Duodenal mucosa (tissue), 2 donors: ENCODE results near the gene EEF1AKMT3.

ENCODE experiments used
- H3K27ac ChIP-seq: one replicate; pipeline ENCODE4 v1.7.0; 2013; ENCODE audit warnings: low read depth, low read length
- H3K27me3 ChIP-seq, 2 donors: one replicate each; pipeline ENCODE4 v1.7.0; 2013; ENCODE audit warnings: low read length in 2 of 2, control low read depth in 1 of 2; ENCODE audit not compliant: insufficient read depth in 2 of 2, control insufficient read depth in 1 of 2
- H3K36me3 ChIP-seq, 2 donors: one replicate each; pipeline ENCODE4 v1.7.0; 2013; ENCODE audit warnings: low read length in 2 of 2, control low read depth in 1 of 2; ENCODE audit not compliant: insufficient read depth in 2 of 2, control insufficient read depth in 1 of 2
- H3K4me1 ChIP-seq, 2 donors: one replicate each; pipeline ENCODE4 v1.7.0; 2013; ENCODE audit warnings: low read length in 2 of 2, control low read depth in 1 of 2; ENCODE audit not compliant: insufficient read depth in 2 of 2, control insufficient read depth in 1 of 2
- H3K4me3 ChIP-seq, 2 donors: one replicate each; pipeline ENCODE4 v1.7.0; 2013; ENCODE audit warnings: low read length in 2 of 2, low read depth in 1 of 2
- H3K9ac ChIP-seq, 2 donors: one replicate each; pipeline ENCODE4 v1.7.0; 2013; ENCODE audit warnings: low read length in 2 of 2, low read depth in 1 of 2
- H3K9me3 ChIP-seq, 2 donors: one replicate each; pipeline ENCODE4 v1.7.0; 2013; ENCODE audit warnings: low read length in 2 of 2, control low read depth in 1 of 2; ENCODE audit not compliant: control insufficient read depth in 1 of 2

EEF1AKMT3 gene

GRCh38 chr12:57751788-57752667 is 20.4 kb upstream of the EEF1AKMT3 start, which contains the start of gene CDK4:
CDK4 (minus strand) TSS chr12:57752310; CDS start chr12:57751717, 593 bp downstream.
- Histone ChIP-seq H3K4me3 (peak within 1 kb of the TSS; percentile 88 to 96), H3K36me3 (peaks cover 0 to 29% of the 10 kb centered on the region in 2 donors), H3K9ac (peak within 1 kb of the TSS; percentile 86 to 90), H3K27me3 (no peaks in the 10 kb centered on the region), H3K4me1 (peaks cover 41 to 46% of the 10 kb centered on the region in 2 donors), H3K27ac (peak within 1 kb of the TSS; percentile 62), H3K9me3 (no peaks in the 10 kb centered on the region)

GRCh38 chr12:57752668-57753000 is 19.8 kb upstream of the EEF1AKMT3 start:
- Histone ChIP-seq H3K9ac (peak overlapping the region; percentile 5 to 8), H3K9me3 (no peaks in the 10 kb centered on the region), H3K4me1 (peaks cover 41 to 46% of the 10 kb centered on the region in 2 donors), H3K27me3 (no peaks in the 10 kb centered on the region), H3K4me3 (peak overlapping the region; percentile 88 to 96), H3K36me3 (peaks cover 0 to 25% of the 10 kb centered on the region in 2 donors), H3K27ac (peak overlapping the region; percentile 17)

GRCh38 chr12:57753756-57754337 is 18.6 kb upstream of the EEF1AKMT3 start:
- no peak overlapping the region for H3K27ac ChIP-seq
- no peaks in the 10 kb centered on the region for H3K27me3 ChIP-seq
- peaks cover 0 to 24% of the 10 kb centered on the region in 2 donors for H3K36me3 ChIP-seq
- H3K4me3 ChIP-seq, result no peak overlapping the region
- H3K9ac ChIP-seq, result peak overlapping the region; percentile 11 to 13
- peaks cover 41 to 46% of the 10 kb centered on the region in 2 donors for H3K4me1 ChIP-seq
- no peaks in the 10 kb centered on the region for H3K9me3 ChIP-seq

- Histone ChIP-seq H3K27ac (peak within 1 kb of the TSS; percentile 37), H3K4me1 (peaks cover 41 to 46% of the 10 kb centered on the region in 2 donors), H3K9ac (peak within 1 kb of the TSS; percentile 61 to 62), H3K27me3 (no peaks in the 10 kb centered on the region), H3K4me3 (peak within 1 kb of the TSS; percentile 67 to 70), H3K9me3 (no peaks in the 10 kb centered on the region), H3K36me3 (peaks cover 0 to 20% of the 10 kb centered on the region in 2 donors)
Observed at GRCh38 chr12:57754411-57755193, 17.8 kb upstream of the EEF1AKMT3 start, which contains the start of gene MARCHF9. MARCHF9 (plus strand) TSS chr12:57755103; CDS start chr12:57755529, 426 bp downstream.

- Histone ChIP-seq H3K27ac (no peak overlapping the region), H3K4me3 (peak overlapping the region in 1 of 2 donors; percentile 67), H3K36me3 (peaks cover 0 to 18% of the 10 kb centered on the region in 2 donors), H3K9me3 (no peaks in the 10 kb centered on the region), H3K9ac (no peak overlapping the region), H3K4me1 (peaks cover 41 to 46% of the 10 kb centered on the region in 2 donors), H3K27me3 (no peaks in the 10 kb centered on the region)
Observed at GRCh38 chr12:57755194-57755453, 17.3 kb upstream of the EEF1AKMT3 start.

- Histone ChIP-seq H3K4me3 (peak overlapping the region; percentile 67), H3K36me3 (peaks cover 0 to 14% of the 10 kb centered on the region in 2 donors), H3K9me3 (no peaks in the 10 kb centered on the region), H3K9ac (peak overlapping the region; percentile 61 to 62), H3K27ac (no peak overlapping the region), H3K27me3 (no peaks in the 10 kb centered on the region), H3K4me1 (peaks cover 40 to 46% of the 10 kb centered on the region in 2 donors)
Observed at GRCh38 chr12:57755454-57756372, 16.7 kb upstream of the EEF1AKMT3 start.

- Histone ChIP-seq H3K9ac (peak overlapping the region; percentile 61 to 62), H3K4me1 (peaks cover 31 to 37% of the 10 kb centered on the region in 2 donors), H3K4me3 (peak overlapping the region; percentile 67), H3K36me3 (peaks cover 0 to 14% of the 10 kb centered on the region in 2 donors), H3K27ac (no peak overlapping the region), H3K9me3 (no peaks in the 10 kb centered on the region), H3K27me3 (no peaks in the 10 kb centered on the region)
Observed at GRCh38 chr12:57756406-57757341, 15.7 kb upstream of the EEF1AKMT3 start.

GRCh38 chr12:57757771-57758170 is 14.6 kb upstream of the EEF1AKMT3 start:
- no peaks in the 10 kb centered on the region for H3K9me3 ChIP-seq

More at GRCh38 chr12:57757771-57758170, 14.6 kb upstream of the EEF1AKMT3 start:
- H3K27me3 ChIP-seq, result no peaks in the 10 kb centered on the region
- no peak overlapping the region for H3K4me3 ChIP-seq
- no peak overlapping the region for H3K9ac ChIP-seq
- peaks cover 25 to 28% of the 10 kb centered on the region in 2 donors for H3K4me1 ChIP-seq
- peaks cover 0 to 14% of the 10 kb centered on the region in 2 donors for H3K36me3 ChIP-seq
- no peak overlapping the region for H3K27ac ChIP-seq
